GM21619 (cell line): ENCODE measurements around the gene KCNQ5.
"Not testable (repeated sequence)": the region's sequence is repeated elsewhere in the genome, so short reads cannot be mapped to it uniquely, and the experiment has no call there.

ENCODE experiments used
- ATAC-seq: cut with Tn5 transposase; IDR thresholded peaks from one replicate; pipeline ENCODE4 v1.9.1; 2021; ENCODE audit not compliant: unreplicated experiment

Gene KCNQ5

GRCh38 chr6:72890233-72890632 is 268.4 kb downstream of the KCNQ5 start:
- no peak for ATAC-seq

- ATAC-seq = no peak
These were observed 268.8 kb downstream of the KCNQ5 start for GRCh38 chr6:72890671-72891070.

- ATAC-seq = no peak
These were observed 271.0 kb downstream of the KCNQ5 start for GRCh38 chr6:72892901-72893300.

- ATAC-seq = no peak
These were observed 272.2 kb downstream of the KCNQ5 start for GRCh38 chr6:72894091-72894490.

GRCh38 chr6:72898313-72898712 is 276.4 kb downstream of the KCNQ5 start:
- ATAC-seq = not testable (repeated sequence)

GRCh38 chr6:72905705-72906478 is 284.0 kb downstream of the KCNQ5 start:
- ATAC-seq = no peak

- ATAC-seq = no peak
These were observed 289.7 kb downstream of the KCNQ5 start for GRCh38 chr6:72911463-72912155.

- ATAC-seq = no peak
These were observed 291.9 kb downstream of the KCNQ5 start for GRCh38 chr6:72913797-72914196.

- ATAC-seq = no peak
These were observed 294.4 kb downstream of the KCNQ5 start for GRCh38 chr6:72916298-72916697.

GRCh38 chr6:72916906-72917305 is 295.0 kb downstream of the KCNQ5 start:
- no peak for ATAC-seq

- ATAC-seq = no peak
These were observed 300.5 kb downstream of the KCNQ5 start for GRCh38 chr6:72922401-72922800.

- ATAC-seq = no peak
These were observed 303.3 kb downstream of the KCNQ5 start for GRCh38 chr6:72925136-72925535.

GRCh38 chr6:72930556-72931132 is 308.8 kb downstream of the KCNQ5 start:
- ATAC-seq = no peak

- no peak for ATAC-seq
These were observed 309.5 kb downstream of the KCNQ5 start for GRCh38 chr6:72931325-72931887.

GRCh38 chr6:72933233-72933632 is 311.4 kb downstream of the KCNQ5 start:
- no peak for ATAC-seq

- no peak for ATAC-seq
These were observed 315.1 kb downstream of the KCNQ5 start for GRCh38 chr6:72936766-72937559.

GRCh38 chr6:72938104-72938503 is 316.2 kb downstream of the KCNQ5 start:
- no peak for ATAC-seq

GRCh38 chr6:72939004-72939403 is 317.1 kb downstream of the KCNQ5 start:
- ATAC-seq = no peak

- no peak for ATAC-seq
These were observed 318.4 kb downstream of the KCNQ5 start for GRCh38 chr6:72940265-72940664.

GRCh38 chr6:72941263-72941662 is 319.4 kb downstream of the KCNQ5 start:
- ATAC-seq = no peak

GRCh38 chr6:72941751-72942150 is 319.9 kb downstream of the KCNQ5 start:
- no peak for ATAC-seq
